GM21360 (cell line): ENCODE data around the gene TMTC1.

Experiments
- ATAC-seq: cut with Tn5 transposase; IDR thresholded peaks from one replicate; pipeline ENCODE4 v1.9.1; 2021; ENCODE audit warnings: mild to moderate bottlenecking, moderate library complexity; ENCODE audit not compliant: unreplicated experiment

Gene TMTC1

GRCh38 chr12:29781188-29781587 is 2.6 kb downstream of the TMTC1 start:
- no peak for ATAC-seq

- no peak for ATAC-seq
Observed at GRCh38 chr12:29780084-29780483, 3.7 kb downstream of the TMTC1 start.

GRCh38 chr12:29778531-29778930 is 5.2 kb downstream of the TMTC1 start:
- no peak for ATAC-seq

GRCh38 chr12:29773076-29773475 is 10.7 kb downstream of the TMTC1 start:
- ATAC-seq, result no peak

- no peak for ATAC-seq
Observed at GRCh38 chr12:29771786-29772185, 12.0 kb downstream of the TMTC1 start.

- no peak for ATAC-seq
Observed at GRCh38 chr12:29771165-29771564, 12.6 kb downstream of the TMTC1 start.

GRCh38 chr12:29769162-29769858 is 14.4 kb downstream of the TMTC1 start:
- no peak for ATAC-seq

GRCh38 chr12:29768372-29768771 is 15.4 kb downstream of the TMTC1 start:
- no peak for ATAC-seq

GRCh38 chr12:29763301-29763683 is 20.4 kb downstream of the TMTC1 start:
- ATAC-seq, result no peak

GRCh38 chr12:29762637-29763300 is 21.0 kb downstream of the TMTC1 start:
- ATAC-seq, result no peak

- ATAC-seq, result no peak
Observed at GRCh38 chr12:29759950-29760349, 23.8 kb downstream of the TMTC1 start.

- no peak for ATAC-seq
Observed at GRCh38 chr12:29756741-29757390, 26.9 kb downstream of the TMTC1 start.

GRCh38 chr12:29754235-29755189 is 29.2 kb downstream of the TMTC1 start:
- no peak for ATAC-seq

- ATAC-seq, result no peak
Observed at GRCh38 chr12:29752121-29752520, 31.6 kb downstream of the TMTC1 start.

- no peak for ATAC-seq
Observed at GRCh38 chr12:29751676-29752075, 32.1 kb downstream of the TMTC1 start.

GRCh38 chr12:29750928-29751220 is 32.9 kb downstream of the TMTC1 start:
- no peak for ATAC-seq

GRCh38 chr12:29750131-29750927 is 33.4 kb downstream of the TMTC1 start:
- peak; percentile 92 for ATAC-seq

GRCh38 chr12:29744365-29744764 is 39.4 kb downstream of the TMTC1 start:
- ATAC-seq, result no peak

- ATAC-seq, result no peak
Observed at GRCh38 chr12:29743801-29744200, 39.9 kb downstream of the TMTC1 start.

GRCh38 chr12:29743077-29743476 is 40.7 kb downstream of the TMTC1 start:
- ATAC-seq, result no peak
